Skeletal muscle satellite cell (primary cell): ENCODE results near the gene TNRC6B.
A peak's percentile ranks its signal among the peaks of the same experiment; 100 is the strongest.

Experiments
- H3K27me3 ChIP-seq: 2 replicates; pipeline ENCODE4 v1.7.0; 2013; ENCODE audit warnings: low read length; ENCODE audit not compliant: control insufficient read depth, insufficient read depth
- H3K36me3 ChIP-seq: 2 replicates; pipeline ENCODE4 v1.7.0; 2013; ENCODE audit warnings: mild to moderate bottlenecking, control low read depth, low read length; ENCODE audit not compliant: insufficient read depth
- H3K4me1 ChIP-seq: 2 replicates; pipeline ENCODE4 v1.7.0; 2013; ENCODE audit warnings: low read length; ENCODE audit not compliant: control insufficient read depth, insufficient read depth
- H3K4me2 ChIP-seq: 2 replicates; pipeline ENCODE4 v1.7.0; 2013; ENCODE audit warnings: mild to moderate bottlenecking, low read length
- H3K4me3 ChIP-seq: 2 replicates; pipeline ENCODE4 v1.7.0; 2013; ENCODE audit warnings: low read length
- H3K9ac ChIP-seq: 2 replicates; pipeline ENCODE4 v1.7.0; 2013; ENCODE audit warnings: mild to moderate bottlenecking, low read depth, low read length, moderate library complexity
- H3K9me3 ChIP-seq: replicated peaks from 2 replicates; pipeline ENCODE4 v1.7.0; 2013; ENCODE audit warnings: mild to moderate bottlenecking, control low read depth, low read length

The TNRC6B gene

GRCh38 chr22:40200795-40201530, 23.2 kb downstream of the TNRC6B start:
- no peak overlapping the region for H3K4me2 ChIP-seq
- H3K9ac ChIP-seq: no peak overlapping the region
- H3K4me1 ChIP-seq: peaks cover 39% of the 10 kb centered on the region
- no peak overlapping the region for H3K4me3 ChIP-seq
- no peaks in the 10 kb centered on the region for H3K27me3 ChIP-seq
- H3K36me3 ChIP-seq: peaks cover 4% of the 10 kb centered on the region
- H3K9me3 ChIP-seq: no peaks in the 10 kb centered on the region

GRCh38 chr22:40202225-40202944, 24.7 kb downstream of the TNRC6B start:
- peaks cover 27% of the 10 kb centered on the region for H3K4me1 ChIP-seq
- no peaks in the 10 kb centered on the region for H3K27me3 ChIP-seq
- no peak overlapping the region for H3K9ac ChIP-seq
- no peak overlapping the region for H3K4me3 ChIP-seq
- no peak overlapping the region for H3K4me2 ChIP-seq
- H3K36me3 ChIP-seq: peaks cover 4% of the 10 kb centered on the region
- no peaks in the 10 kb centered on the region for H3K9me3 ChIP-seq

GRCh38 chr22:40203572-40203971, 25.8 kb downstream of the TNRC6B start:
- Histone ChIP-seq H3K36me3 (peaks cover 4% of the 10 kb centered on the region), H3K9me3 (no peaks in the 10 kb centered on the region), H3K4me1 (peaks cover 27% of the 10 kb centered on the region), H3K9ac (peak overlapping the region; percentile 14), H3K4me2 (peak overlapping the region; percentile 47), H3K4me3 (no peak overlapping the region), H3K27me3 (no peaks in the 10 kb centered on the region)

DNA sequence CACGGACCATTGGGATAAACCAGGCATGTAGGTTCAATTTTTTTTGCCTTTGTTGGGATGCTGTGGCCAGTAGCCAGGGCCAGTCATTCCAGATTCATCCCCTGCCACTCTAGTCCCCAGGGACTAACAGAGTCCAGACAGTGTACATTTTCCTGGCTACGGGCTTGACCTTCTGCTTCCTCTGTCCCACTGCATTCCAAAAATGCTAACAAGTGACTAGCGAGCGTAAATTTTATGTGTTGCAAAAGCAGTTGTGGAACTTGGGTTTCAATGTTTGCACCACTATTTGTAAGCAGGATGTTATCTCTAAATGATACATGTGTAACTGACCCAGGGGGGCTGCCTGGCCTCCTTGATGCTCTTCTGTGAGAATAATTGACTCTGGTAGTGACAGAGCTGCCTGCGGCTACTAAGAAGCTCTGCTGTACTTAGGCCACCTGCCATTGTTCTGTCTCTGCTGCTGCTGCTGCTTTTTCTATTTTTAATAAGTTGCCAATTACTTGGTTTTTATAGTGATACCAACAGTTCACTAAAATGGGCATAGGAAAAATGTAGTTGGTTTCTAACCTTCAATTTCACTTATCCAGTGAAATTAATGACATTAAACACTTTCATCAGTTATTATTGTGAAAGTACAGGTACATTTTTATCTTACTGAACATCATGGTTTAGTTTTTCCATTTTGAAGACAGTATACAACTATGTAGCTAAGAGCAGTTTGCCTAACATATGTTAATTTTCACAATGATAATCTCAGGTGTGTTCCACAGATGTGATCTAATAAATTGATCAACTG, 26.8 kb downstream of the TNRC6B start:
- peak overlapping the region; percentile 47 for H3K4me2 ChIP-seq
- H3K9me3 ChIP-seq: no peaks in the 10 kb centered on the region
- H3K27me3 ChIP-seq: no peaks in the 10 kb centered on the region
- H3K4me3 ChIP-seq: no peak overlapping the region
- H3K36me3 ChIP-seq: peaks cover 4% of the 10 kb centered on the region
- H3K9ac ChIP-seq: peak overlapping the region; percentile 14
- peaks cover 27% of the 10 kb centered on the region for H3K4me1 ChIP-seq

- Histone ChIP-seq H3K4me1 (peaks cover 27% of the 10 kb centered on the region), H3K9me3 (no peaks in the 10 kb centered on the region), H3K27me3 (no peaks in the 10 kb centered on the region), H3K9ac (no peak overlapping the region), H3K36me3 (peaks cover 4% of the 10 kb centered on the region), H3K4me2 (no peak overlapping the region), H3K4me3 (no peak overlapping the region)
Measured at GRCh38 chr22:40206561-40206960, 28.8 kb downstream of the TNRC6B start.

- peaks cover 3% of the 10 kb centered on the region for H3K36me3 ChIP-seq
- H3K9ac ChIP-seq: no peak overlapping the region
- H3K4me3 ChIP-seq: no peak overlapping the region
- no peaks in the 10 kb centered on the region for H3K27me3 ChIP-seq
- H3K9me3 ChIP-seq: no peaks in the 10 kb centered on the region
- no peak overlapping the region for H3K4me2 ChIP-seq
- H3K4me1 ChIP-seq: no peaks in the 10 kb centered on the region
Measured at GRCh38 chr22:40210818-40211217, 33.1 kb downstream of the TNRC6B start.

- Histone ChIP-seq H3K36me3 (peaks cover 3% of the 10 kb centered on the region), H3K27me3 (no peaks in the 10 kb centered on the region), H3K4me2 (no peak overlapping the region), H3K9me3 (no peaks in the 10 kb centered on the region), H3K4me3 (no peak overlapping the region), H3K4me1 (no peaks in the 10 kb centered on the region), H3K9ac (no peak overlapping the region)
Measured at GRCh38 chr22:40211476-40212054, 33.8 kb downstream of the TNRC6B start.

DNA sequence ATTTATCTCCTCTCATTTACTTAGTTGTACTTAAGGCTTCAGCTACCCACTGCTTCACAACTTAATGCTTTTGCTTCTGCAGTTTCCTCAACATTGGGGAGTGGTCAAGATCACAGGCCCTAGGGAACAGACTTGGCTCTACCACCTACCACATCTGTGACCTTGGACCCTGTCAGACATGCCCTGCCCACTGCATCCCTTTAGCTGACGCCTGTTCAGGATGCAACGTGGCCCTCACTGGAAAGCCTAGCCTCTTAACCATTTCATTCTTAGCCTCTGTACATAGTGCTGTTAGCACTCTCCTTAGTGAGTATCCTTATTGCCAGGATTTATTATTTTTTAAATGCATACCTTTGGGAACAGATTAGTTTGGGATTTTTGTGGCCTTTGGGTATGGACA, 34.4 kb downstream of the TNRC6B start:
- H3K4me2 ChIP-seq: no peak overlapping the region
- H3K4me3 ChIP-seq: no peak overlapping the region
- H3K36me3 ChIP-seq: peaks cover 3% of the 10 kb centered on the region
- H3K27me3 ChIP-seq: no peaks in the 10 kb centered on the region
- H3K9ac ChIP-seq: no peak overlapping the region
- no peaks in the 10 kb centered on the region for H3K4me1 ChIP-seq
- H3K9me3 ChIP-seq: no peaks in the 10 kb centered on the region

GRCh38 chr22:40213478-40213877, 35.8 kb downstream of the TNRC6B start:
- Histone ChIP-seq H3K4me1 (no peaks in the 10 kb centered on the region), H3K4me3 (no peak overlapping the region), H3K9me3 (no peaks in the 10 kb centered on the region), H3K36me3 (peaks cover 3% of the 10 kb centered on the region), H3K27me3 (no peaks in the 10 kb centered on the region), H3K4me2 (no peak overlapping the region), H3K9ac (no peak overlapping the region)

- H3K4me1 ChIP-seq: no peaks in the 10 kb centered on the region
Measured at GRCh38 chr22:40215266-40215665, 37.5 kb downstream of the TNRC6B start.

GRCh38 chr22:40216041-40216756, 38.5 kb downstream of the TNRC6B start:
- no peak overlapping the region for H3K4me3 ChIP-seq
- H3K27me3 ChIP-seq: no peaks in the 10 kb centered on the region
- peaks cover 7% of the 10 kb centered on the region for H3K4me1 ChIP-seq
- no peak overlapping the region for H3K9ac ChIP-seq
- H3K4me2 ChIP-seq: no peak overlapping the region
- peaks cover 3% of the 10 kb centered on the region for H3K36me3 ChIP-seq
- H3K9me3 ChIP-seq: no peaks in the 10 kb centered on the region

More at GRCh38 chr22:40215266-40215665, 37.5 kb downstream of the TNRC6B start:
- Histone ChIP-seq H3K4me3 (no peak overlapping the region), H3K4me2 (no peak overlapping the region), H3K9ac (no peak overlapping the region), H3K9me3 (no peaks in the 10 kb centered on the region), H3K27me3 (no peaks in the 10 kb centered on the region), H3K36me3 (peaks cover 3% of the 10 kb centered on the region)
